GM18873 (cell line): Measurements from ENCODE around the gene CHMP2A.
"Not testable (repeated sequence)": the region's sequence is repeated elsewhere in the genome, so short reads cannot be mapped to it uniquely, and the experiment has no call there.

Experiments used
- ATAC-seq: cut with Tn5 transposase; IDR thresholded peaks from one replicate; pipeline ENCODE4 v1.9.1; 2021; ENCODE audit warnings: mild to moderate bottlenecking, moderate library complexity, moderate number of reproducible peaks; ENCODE audit not compliant: unreplicated experiment, low FRiP score

The CHMP2A gene

DNA sequence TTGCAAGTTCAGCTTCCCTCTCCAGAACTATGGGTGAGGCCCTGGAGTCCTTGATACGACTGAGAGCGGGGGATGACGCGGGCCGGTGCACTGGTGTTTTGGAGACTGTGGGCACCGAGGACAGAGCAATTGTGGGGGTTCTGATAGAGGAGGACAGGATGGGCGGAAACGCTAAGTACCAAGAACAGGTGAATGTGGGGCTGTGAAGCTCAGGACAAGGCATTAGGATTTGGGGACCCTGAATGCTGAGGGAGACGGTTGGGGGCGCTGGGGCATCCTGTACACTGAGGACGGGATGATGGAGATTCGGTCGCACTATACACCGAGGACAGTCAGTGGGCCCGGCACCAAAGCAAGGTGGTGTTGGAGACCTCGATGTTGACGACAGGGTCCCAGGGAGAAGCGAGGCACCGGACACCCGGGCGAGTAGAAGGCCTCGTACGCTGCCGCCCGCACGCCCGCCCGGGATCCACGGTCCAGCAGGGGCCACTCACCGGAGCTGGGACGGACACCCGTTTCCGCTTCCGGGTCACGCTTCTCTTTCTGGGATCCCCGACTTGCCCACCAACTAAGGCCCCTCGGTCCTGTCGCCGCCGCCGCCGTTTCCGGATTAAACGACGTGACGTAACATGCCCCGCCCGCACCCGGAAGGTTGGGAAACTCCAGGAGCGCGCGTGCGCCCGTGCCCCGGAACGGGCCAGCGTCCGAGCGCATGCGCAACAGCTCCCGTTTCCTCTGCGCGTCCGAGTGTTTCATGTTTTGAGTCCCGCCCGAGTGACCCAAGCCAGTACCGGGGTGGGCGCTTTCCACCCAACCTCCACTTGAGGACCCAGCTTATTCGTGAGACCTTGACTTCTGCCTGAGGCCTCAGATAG lies at the start of gene CHMP2A:
CHMP2A (minus strand) TSS at position 612 of the 875 bp plus-strand sequence. CDS start 893 bp downstream, outside the sequence.
- peak; percentile 26 for ATAC-seq

DNA sequence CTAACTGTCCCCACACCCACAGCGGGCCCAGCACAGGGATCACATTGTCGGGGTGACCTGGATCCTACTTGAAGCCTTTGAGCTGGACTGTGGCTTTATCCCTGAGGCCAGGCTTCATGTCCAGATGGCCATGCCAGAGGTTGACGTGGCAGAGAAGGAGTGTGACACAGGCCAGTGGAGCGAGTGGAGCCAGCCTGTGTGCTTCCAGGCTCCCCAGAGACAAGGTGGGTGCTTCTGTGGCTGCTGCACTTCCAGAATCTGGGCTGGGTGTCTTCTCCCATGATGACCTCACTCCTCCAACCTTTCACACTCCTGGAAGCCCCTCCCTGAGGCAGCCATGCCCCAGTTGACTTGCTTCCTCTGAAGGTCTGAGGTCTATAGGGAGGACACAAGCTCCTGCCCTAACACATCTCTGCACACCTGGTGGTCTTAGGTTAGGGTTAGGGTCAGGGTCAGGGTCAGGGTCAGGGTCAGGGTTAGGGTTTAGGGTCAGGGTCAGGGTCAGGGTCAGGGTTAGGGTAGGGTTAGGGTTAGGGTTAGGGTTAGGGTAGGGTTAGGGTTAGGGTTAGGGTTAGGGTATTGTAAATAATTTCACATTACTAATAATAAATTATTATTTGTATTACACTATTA lies 31.3 kb upstream of the CHMP2A start:
- ATAC-seq = no peak

GRCh38 chr19:58585442-58586132 lies 30.7 kb upstream of the CHMP2A start:
- no peak for ATAC-seq

DNA sequence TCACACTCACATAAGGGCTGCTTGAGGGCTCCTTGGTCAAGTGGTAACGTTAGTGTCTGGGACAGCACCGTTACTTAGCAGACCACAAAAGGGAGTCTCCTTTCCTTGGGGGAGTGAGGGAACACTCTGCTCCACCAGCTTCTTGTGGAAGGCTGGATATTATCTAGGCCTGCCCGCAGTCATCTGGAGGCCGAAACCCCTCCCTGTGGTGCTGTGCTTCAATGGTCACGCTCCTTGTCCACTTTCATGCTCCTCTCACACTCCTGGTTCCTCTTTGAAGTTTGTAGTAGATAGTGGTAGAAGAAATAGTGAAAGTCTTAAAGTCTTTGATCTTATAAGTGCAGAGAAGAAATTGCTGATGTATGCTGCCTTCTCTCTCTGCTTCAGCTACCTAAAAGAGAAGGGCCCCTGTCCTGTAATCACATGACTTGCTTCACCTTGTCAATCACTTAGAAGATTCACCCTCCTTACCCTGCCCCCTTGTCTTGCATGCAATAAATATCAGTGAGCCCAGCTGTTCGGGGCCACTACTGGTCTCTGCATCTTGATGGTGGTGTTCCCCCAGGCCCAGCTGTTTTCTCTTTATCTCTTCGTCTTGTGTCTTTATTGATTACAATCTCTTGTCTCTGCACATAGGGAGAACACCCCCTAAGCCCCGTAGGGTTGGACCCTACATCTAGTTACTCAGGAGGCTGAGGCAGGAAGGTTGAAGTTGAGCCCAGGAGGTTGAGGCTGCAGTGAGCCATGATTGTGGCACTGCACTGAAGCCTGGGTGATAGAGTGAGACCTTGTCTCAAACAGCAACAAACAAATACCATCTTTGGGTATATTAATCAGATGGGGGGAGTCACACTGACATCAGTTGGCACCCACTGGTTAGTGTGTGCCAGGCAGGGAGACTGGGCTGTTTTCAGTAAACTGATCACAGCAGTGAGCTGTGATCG lies 29.9 kb upstream of the CHMP2A start:
- ATAC-seq = no peak

GRCh38 chr19:58582985-58583384 lies 28.1 kb upstream of the CHMP2A start:
- no peak for ATAC-seq

DNA sequence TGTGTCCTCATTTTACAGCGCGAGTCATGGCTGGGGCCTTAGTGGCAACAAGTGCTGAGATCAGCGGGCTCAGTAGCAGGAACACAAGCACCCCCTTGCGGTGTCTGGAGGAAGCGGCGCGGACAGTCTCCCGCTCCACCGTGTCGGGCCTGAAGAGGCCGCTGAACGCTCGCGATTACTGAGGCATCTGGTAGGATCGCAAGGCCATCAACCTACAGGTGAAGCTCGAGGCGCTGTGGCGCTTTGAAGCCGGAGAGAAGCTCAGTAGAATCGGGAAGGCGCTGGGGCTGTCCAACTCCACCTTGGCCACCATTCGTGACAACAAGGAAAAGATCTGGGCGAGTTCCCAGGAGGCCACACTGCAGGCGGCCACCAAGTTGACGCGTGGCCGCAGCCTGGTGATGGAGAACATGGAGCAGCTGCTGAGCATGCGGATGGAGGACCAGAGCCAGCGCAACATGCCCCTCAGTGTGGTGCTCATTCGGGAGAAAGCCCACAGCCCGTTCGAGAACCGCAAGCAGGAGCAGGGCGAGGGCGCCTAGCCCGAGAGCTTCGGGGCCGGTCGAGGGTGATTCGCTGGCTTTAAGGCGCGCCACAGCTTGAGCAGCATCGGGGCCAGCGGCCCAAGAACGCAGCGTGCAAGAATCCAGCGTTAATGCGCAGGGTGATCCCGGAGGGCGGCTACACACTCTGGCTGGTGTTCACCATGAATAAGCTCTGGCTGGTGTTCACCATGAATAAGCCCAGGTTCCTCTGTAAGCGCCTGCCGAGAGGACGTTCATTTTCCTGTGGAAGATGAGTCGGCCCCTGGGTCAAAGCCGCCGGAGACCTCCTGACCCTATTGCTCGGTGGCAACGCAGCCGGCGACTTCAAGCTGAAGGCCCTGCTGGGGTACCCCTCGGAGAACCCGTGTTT lies 26.6 kb upstream of the CHMP2A start:
- no peak for ATAC-seq

DNA sequence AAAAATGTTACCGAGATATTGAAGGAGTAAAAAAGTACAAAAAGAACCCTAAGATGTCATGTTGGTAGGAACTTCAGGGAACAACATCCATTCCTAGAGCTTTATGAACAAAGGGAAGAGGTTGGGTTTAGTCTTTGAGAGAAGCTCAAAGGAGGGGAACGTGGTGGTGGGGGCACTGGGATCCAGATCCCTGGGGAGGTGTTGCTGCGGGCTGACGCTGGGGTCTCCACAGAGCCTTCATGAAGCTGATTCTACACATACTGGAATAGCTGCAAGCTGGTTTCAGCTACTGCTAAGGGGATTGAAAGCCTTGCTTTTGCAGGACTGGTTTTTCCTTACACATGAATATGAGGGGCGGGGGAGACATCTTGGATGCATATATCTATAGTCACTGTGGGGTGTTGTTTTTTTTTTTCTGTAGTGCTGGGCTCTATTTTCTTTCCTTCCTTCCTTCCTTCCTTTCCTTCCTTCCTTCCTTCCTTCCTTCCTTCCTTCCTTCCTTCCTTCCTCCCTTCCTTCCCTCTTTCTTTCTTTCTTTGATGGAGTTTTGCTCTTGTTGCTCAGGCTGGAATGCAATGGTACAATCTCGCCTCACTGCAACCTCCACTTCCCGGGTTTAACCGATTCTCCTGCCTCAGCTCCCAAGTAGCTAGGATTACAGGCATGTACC lies 24.7 kb upstream of the CHMP2A start:
- no peak for ATAC-seq

GRCh38 chr19:58578012-58578925 lies 23.4 kb upstream of the CHMP2A start:
- no peak for ATAC-seq

- ATAC-seq = not testable (repeated sequence)
Observed at GRCh38 chr19:58577581-58577980, 22.7 kb upstream of the CHMP2A start.

GRCh38 chr19:58575183-58576041 lies 20.5 kb upstream of the CHMP2A start:
- ATAC-seq = peak; percentile 40

- ATAC-seq = no peak
Observed at GRCh38 chr19:58573658-58574164, 18.8 kb upstream of the CHMP2A start.

DNA sequence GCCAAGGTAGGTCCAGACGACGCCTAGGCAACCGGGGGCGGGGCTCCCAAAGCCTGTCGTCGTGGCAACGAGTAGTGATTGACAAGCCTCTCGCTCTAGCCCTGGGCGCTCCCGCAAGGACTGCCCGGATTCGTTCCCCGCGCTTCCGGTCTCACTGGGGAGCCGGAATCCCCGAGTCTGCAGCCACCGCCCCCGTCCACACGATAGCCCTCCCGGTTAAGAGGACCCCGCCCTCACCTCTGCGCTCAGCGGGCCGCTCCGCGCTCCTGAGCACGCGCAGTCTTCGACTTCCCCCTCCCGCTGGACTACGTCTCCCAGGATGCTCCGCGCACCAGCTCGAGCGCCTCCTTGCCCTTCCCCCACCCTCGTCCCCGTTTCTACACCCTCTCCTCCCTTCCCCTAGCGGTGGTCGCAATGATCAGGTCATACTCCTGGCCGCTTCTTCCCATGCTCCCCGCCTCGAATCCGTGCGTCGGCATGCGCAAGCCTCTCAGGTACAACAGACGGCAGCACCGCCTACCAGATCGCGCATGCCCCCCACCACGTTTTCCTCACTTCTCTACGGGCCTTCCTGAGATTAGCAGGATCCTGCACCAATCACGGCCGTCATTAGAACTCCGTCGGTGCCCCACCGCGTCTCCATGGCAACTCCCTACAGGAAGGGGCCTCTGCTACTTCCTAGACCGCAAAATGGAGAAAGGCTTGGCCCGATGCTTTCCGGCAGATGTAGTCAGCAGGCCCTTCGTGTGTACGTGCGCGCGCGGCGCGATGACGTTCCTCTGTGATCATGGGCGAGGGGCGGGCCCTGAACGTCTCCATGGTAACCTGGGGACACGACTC lies 18.1 kb upstream of the CHMP2A start, which contains the start of gene MZF1:
MZF1 (minus strand) TSS at position 518 of the 840 bp plus-strand sequence. CDS start 1,946 bp downstream, outside the sequence.
- ATAC-seq = peak; percentile 46

- ATAC-seq = no peak
Observed at GRCh38 chr19:58572026-58572817, 17.3 kb upstream of the CHMP2A start.

DNA sequence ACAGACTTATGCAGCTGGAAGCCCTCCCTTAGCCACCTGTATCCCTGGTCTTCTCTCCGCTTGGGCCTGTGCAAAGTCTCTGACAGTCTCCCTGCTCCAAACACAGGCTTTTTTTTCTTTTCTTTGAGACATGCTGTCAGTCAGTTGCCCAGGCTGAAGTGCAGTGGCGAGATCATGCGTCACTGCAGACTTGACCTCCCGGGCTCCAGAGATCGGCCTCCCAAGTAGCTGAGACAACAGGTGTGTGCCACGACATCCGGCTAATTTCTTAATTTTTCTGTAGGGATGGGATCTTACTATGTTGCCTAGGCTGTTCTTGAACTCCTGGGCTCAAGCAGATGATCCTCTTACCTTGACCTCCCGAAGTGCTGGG lies 16.7 kb upstream of the CHMP2A start:
- ATAC-seq = no peak
